Vagina (tissue), 2 donors: ENCODE measurements around the gene RPGRIP1.

ENCODE experiments used
- CTCF ChIP-seq, 3 experiments: fragments of 450-650 bp in 2 of 3; fragments of 200-600 bp in 1 of 3; sonication (generic) in 1 of 3; IDR thresholded peaks; one replicate each; pipeline ENCODE4 v1.5.1; 2017 to 2019; ENCODE audit warnings: antibody characterized with exemption in 3 of 3, mild to moderate bottlenecking in 2 of 3, moderate library complexity in 2 of 3
- POLR2A ChIP-seq, 2 donors: fragments of 450-650 bp; IDR thresholded peaks; one replicate each; pipeline ENCODE4 v1.6.1; 2017; ENCODE audit warnings: antibody characterized with exemption in 2 of 2, mild to moderate bottlenecking in 2 of 2, moderate library complexity in 2 of 2

GRCh38 chr14:21255385-21256101, 24.3 kb upstream of the RPGRIP1 start:
- TF ChIP-seq CTCF (IDR thresholded peaks at IDR 0.05) = no peak
- TF ChIP-seq POLR2A (IDR thresholded peaks at IDR 0.05) = no peak
